NCI-H345 treated with DMSO at 0.1 percent for 48 hours (cell line): ENCODE data around the gene LRRC17.
"Not testable (repeated sequence)": the region's sequence is repeated elsewhere in the genome, so short reads cannot be mapped to it uniquely, and the experiment has no call there.

Experiments
- DNase-seq: peaks from one replicate; lab custom pipeline; 2025; ENCODE audit not compliant: unreplicated experiment; lab: John Stamatoyannopoulos, UW

The LRRC17 gene

GRCh38 chr7:102897211-102897631, 15.6 kb upstream of the LRRC17 start:
- DNase-seq, result no peak

DNA sequence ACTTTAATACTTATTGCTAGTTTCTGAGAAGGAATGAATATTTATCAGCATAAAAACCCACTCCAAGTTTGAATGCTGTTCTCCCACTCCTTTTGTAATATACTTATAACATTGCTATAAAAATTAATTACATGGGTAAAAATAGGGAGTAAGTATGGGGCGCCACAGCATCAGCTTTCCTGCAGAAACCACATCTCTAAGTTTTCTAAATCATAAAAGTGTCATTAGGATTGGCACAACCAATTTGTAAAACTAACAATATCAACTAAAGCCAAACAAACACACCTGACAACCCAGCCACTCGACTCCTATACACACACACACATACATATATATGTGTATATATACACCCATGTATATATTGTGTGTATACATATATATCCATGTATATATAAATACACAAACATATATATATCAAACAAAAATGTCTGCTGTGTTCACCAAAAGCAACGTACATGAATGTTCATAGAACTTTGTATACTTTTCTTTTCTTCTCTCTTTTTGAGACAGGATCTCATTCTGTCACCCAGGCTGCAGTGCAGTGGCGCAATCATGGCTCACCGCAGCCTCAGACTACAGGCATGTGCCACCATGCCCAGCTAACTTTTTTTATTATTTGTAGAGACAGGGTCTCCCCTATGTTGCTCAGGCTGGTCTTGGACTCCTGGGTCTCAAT, 14.8 kb upstream of the LRRC17 start:
- no peak for DNase-seq

DNA sequence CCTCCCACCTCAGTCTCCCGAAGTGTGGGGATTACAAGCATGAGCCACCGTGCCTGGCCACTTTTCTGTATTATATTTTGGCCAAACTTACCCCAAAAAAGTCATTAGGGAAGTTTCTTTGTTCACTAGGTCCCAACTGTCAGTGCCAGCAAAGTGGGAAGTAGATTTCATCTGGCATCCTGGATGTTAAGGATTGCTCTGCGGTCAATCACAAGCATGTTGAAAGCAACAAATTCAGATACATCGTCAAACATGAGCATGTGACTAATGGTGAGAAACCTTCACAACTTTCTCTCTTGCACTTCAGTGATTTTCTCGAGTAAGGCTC, 14.3 kb upstream of the LRRC17 start:
- no peak for DNase-seq

DNA sequence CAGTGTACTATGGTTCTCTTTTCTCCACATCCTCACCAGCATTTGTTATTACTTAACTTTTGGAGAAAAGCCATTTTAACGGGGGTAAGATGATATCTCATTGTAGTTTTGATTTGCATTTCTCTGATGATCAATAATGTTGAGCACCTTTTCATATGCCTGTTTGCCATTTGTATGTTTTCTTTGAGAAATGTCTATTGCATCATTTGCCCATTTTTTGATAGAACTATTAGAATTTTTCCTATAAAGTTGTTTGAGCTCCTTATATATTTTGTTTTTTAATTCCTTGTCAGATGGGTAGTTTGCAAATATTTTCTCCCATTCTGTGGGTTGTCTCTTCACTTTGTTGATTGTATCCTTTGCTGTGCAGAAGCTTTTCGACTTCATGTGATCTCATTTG, 10.7 kb upstream of the LRRC17 start:
- DNase-seq, result not testable (repeated sequence)

- DNase-seq, result not testable (repeated sequence)
Observed at GRCh38 chr7:102903576-102903975, 9.2 kb upstream of the LRRC17 start.

- no peak for DNase-seq
Observed at GRCh38 chr7:102908676-102909075, 4.1 kb upstream of the LRRC17 start.

DNA sequence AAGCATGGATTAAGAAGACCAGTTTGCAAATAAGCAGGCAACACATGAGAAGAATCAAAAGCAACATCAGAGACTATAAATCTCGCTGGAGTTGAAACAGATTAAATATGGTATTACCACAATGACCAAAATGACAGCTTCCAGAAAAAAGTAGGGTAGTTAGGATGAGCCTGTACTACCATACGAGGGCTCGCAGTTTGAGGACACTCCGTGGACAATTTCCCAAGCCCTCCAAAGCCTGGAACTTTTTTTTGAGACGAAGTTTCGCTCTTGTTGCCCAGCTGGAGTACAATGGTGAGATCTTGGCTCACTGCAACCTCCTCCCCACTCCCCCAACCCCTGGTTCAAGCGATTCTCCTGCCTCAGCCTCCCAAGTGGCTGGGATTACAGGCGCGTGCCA, 1.0 kb downstream of the LRRC17 start:
- no peak for DNase-seq

DNA sequence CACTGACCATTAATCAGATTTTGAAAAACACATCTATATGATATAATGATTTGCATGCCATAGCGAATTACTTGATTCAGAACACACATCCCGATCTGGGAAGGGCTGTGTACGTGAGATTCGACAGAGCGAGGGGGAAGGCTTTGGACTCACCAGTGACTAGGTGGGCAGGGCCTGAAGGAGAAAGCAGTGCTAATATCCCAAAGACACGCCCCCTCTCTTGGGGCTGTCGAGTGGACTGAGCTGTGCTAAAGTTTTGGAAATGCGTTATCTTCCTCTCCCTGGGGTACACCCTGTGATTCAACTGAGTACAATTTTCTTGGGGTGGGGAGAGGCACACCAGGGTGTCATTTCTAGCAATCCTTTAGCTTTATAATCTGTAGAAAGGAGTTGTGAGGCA, 1.8 kb downstream of the LRRC17 start:
- no peak for DNase-seq

- DNase-seq, result no peak
Observed at GRCh38 chr7:102916426-102916825, 3.6 kb downstream of the LRRC17 start.

DNA sequence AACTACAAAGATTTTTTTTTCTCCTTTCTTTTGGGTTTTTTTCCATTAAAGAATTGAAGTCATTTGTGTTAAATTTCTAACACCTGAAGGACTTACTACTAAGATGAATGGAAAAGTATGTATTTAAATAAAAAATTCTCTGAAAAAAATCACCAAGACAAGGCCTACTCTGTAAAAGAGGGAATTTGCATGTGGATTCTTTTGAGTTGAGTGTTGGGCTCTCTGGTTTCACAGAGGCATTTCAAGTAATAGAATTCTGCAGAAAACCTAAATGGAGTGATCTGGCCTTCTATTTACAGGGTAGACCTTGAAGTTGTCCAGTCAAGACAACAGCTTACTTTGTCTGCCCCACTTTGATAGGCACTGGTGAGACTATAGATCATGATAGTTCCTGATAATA, 4.1 kb downstream of the LRRC17 start:
- no peak for DNase-seq

DNA sequence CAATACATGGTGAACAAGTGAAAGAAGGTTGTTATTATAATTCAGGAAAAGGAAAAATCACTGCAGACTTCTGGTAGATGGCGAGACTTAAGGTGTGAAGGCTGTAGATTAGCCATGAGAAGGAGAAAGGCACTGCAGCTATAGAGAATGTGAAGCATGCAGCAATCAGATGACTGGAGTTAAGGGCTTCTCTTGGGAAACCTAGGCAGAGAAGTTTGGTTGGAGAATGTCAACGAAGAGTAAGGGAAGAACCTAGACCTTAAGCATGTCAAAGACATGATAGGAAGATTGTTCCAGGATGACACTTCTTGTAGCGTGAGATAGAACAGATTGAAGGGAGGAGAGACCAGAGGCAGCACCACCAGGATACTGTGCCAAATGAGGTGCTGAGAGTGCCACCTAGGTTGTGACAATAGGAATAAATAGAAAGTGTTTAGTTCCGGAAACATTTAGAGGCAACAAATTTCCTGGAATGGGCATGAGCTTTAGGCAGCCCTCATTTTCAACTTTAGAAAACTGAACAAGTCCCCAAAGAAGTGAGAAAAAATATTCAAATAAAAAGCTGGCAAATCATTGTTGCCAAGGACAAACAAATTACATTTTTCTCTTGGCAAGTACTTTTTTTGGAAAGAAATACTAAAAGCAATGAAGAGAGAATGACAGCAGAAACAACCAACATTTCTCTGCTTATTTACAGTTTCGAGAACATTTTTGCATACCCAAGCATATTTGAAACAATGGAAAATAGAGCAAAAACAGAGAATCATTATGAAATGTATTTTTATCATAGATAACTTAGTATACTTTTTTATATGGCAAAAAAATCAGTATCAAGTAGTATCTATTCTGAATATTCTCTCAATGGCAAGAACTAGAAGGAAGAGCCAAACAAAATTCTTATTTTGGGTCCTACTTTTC, 4.9 kb downstream of the LRRC17 start:
- DNase-seq, result no peak

DNA sequence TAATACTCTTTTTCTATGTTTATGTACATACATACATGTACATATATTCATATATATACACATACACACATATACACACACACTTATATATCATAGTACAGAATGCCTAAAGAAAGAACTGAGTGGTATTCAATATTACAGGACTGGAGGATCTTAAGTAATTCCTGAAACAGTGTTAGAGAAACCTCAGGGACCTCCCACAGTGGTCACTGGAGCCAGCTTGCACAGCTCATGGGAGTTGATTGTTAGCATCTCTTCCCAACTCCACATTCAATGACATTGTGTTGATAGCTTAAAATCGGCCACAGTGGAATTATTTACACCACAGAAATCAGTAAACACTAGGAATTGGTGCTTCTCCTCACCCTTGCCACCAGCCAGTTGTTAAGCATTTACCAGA, 6.0 kb downstream of the LRRC17 start:
- no peak for DNase-seq

DNA sequence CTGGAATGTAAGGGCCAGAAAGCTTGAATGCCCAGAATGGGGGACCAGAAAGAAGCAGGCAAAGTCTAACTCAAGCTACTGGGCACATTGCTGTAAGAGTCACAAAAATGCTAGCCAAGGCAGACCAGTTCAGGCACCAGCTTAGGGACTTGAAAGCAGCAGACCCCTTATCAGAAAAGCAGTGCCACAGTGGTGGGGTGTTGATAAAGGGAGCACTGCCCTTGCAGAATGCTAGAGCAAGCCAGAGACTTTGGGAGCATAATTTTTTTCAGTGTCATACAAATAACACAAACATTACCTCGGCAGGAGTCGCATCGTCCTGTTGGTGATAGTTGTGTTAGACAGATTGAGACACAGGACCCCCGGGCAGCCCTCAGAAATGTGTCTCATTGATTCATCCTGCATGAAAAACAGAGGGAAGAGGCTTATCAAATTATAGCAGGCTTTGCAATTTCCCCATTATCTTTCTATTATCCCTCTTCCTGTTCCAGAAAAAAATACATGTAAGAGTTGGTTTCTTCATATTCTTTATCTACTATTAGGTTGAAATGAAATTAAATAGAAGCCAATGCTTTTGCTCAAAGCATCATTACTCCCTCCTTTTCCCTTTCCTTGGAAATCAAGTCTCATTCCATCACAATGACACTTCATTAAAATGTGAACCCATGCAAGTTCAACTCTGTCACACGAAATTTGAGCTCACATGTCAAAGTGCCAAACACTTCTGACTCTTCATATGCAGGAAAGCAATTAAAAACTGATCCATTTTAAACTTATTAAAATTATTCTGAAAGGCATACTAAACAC, 13.4 kb downstream of the LRRC17 start:
- DNase-seq, result no peak

- no peak for DNase-seq
Observed at GRCh38 chr7:102926783-102927140, 14.0 kb downstream of the LRRC17 start.

DNA sequence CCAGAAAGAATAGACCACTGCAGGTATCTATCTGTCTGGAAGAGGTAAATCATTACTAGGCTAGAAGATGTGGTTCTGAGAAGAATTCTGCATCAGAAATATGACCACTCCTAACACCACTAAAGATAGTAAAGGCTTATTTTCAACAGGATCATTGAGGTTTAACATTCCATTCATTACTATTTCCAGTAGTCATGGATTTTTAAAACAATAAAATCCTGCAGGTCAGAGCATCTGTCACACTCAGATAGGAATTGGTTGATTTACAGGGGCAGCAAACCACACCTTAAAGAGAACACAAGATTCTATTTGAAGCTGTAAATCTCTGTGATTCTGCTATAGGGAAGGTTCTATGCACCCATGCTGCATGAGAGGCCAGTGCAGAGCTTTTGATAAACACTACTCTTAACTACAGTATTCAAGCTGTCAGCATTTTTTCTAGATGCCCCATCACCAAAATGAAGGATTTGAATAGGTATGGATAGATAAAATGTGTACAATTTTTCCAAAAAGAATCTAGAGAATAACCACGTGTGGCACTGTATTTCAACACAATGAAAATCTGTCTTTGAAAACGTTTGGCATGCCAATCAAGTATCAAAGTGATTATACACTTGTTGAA, 14.6 kb downstream of the LRRC17 start:
- DNase-seq, result no peak

DNA sequence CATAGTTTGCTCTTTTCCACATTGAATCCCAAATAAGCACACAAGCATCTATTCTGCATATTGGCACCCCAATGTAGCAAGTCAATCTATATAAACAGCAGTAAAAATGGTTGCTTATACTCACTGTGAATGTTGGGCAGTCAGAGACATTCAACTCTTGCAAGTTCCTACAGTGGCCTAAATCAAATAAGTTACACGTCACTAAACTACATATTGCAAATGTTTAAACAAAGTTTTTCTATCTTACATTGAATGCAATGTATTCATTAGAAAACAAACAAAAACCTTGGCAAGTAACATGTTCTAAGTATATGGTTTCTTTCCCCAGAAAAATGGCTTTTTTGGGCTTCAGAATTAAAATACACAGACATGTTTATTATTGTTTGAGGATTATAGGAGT, 19.0 kb downstream of the LRRC17 start:
- DNase-seq, result no peak

DNA sequence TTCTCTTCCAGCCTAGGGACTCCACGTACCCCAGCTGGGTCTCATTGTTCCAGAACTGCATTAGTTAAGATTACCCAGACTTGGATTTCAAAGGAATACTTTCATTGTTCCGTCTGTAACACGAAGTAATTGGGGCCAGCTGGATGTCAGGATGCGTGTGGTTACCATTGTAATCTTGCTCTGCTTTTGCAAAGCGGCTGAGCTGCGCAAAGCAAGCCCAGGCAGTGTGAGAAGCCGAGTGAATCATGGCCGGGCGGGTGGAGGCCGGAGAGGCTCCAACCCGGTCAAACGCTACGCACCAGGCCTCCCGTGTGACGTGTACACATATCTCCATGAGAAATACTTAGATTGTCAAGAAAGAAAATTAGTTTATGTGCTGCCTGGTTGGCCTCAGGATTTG, 21.0 kb downstream of the LRRC17 start:
- DNase-seq, result no peak

GRCh38 chr7:102934239-102934638, 21.4 kb downstream of the LRRC17 start:
- no peak for DNase-seq

- DNase-seq, result no peak
Observed at GRCh38 chr7:102934701-102935100, 21.9 kb downstream of the LRRC17 start.

DNA sequence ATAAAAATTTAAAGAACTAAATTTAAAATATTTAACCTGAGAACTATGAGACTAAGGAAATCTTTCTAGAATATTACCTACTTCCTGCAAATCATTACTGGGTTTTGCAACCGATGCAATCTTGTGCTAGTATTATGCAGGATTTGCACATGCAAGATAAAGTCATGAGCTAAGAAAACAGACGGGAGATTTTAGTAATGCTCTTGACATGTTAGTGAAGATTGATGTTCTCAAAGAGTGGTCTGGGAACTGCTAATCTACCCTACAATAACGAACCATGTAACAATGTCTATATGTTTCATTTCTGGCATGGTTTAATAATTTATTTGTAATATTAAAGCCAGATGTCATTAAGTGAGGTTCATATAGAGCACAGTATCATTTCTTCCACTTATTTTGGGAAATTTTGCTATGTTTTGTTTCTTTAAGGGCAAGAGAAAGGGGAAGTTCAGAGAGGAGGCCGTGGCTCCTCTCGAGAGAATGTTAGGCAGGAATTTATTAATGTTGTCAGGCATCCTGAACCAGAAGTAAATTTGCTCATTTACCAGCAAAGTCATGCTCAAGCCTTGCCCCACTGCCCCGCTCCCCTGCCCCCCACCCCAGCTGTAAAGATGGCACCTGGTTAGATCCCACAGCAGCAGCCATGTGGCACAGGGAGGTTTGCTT, 22.8 kb downstream of the LRRC17 start:
- no peak for DNase-seq

- no peak for DNase-seq
Observed at GRCh38 chr7:102938679-102939078, 25.9 kb downstream of the LRRC17 start.
